ENCODE data around the gene SUCO.

Gene SUCO

GRCh38 chr1:172517545-172517944 lies 15.4 kb upstream of the SUCO start:
- no peak for DNase-seq

GRCh38 chr1:172529304-172529703 lies 3.6 kb upstream of the SUCO start:
- DNase-seq = no peak

- no peak for DNase-seq
These were observed 3.0 kb upstream of the SUCO start for GRCh38 chr1:172530000-172530399.

- DNase-seq = no peak
These were observed 1.4 kb upstream of the SUCO start for GRCh38 chr1:172531412-172532182.

- peak; percentile 99 to 100 (median 99) for DNase-seq
These were observed 709 bp upstream of the SUCO start for GRCh38 chr1:172532183-172532699.

GRCh38 chr1:172533513-172534151 lies 682 bp downstream of the SUCO start:
- DNase-seq = peak; percentile 60 to 84 (median 72)

GRCh38 chr1:172536256-172536655 lies 3.3 kb downstream of the SUCO start:
- DNase-seq = no peak

- DNase-seq = no peak
These were observed 4.4 kb downstream of the SUCO start for GRCh38 chr1:172537366-172537765.

GRCh38 chr1:172537827-172538391 lies 5.0 kb downstream of the SUCO start:
- DNase-seq = no peak

- DNase-seq = no peak
These were observed 7.7 kb downstream of the SUCO start for GRCh38 chr1:172540635-172541034.

- no peak for DNase-seq
These were observed 11.6 kb downstream of the SUCO start for GRCh38 chr1:172544481-172545104.

GRCh38 chr1:172545396-172546004 lies 12.6 kb downstream of the SUCO start:
- DNase-seq = no peak

GRCh38 chr1:172547071-172547470 lies 14.1 kb downstream of the SUCO start:
- DNase-seq = no peak

GRCh38 chr1:172549621-172550280 lies 16.8 kb downstream of the SUCO start:
- DNase-seq = peak in 1 of 3 experiments; percentile 15

GRCh38 chr1:172551279-172551678 lies 18.3 kb downstream of the SUCO start:
- no peak for DNase-seq

- DNase-seq = no peak
These were observed 22.0 kb downstream of the SUCO start for GRCh38 chr1:172554915-172555314.

- DNase-seq = no peak
These were observed 23.5 kb downstream of the SUCO start for GRCh38 chr1:172556461-172556860.

GRCh38 chr1:172557270-172557669 lies 24.3 kb downstream of the SUCO start:
- no peak for DNase-seq

GRCh38 chr1:172559572-172560210 lies 26.7 kb downstream of the SUCO start:
- DNase-seq = no peak

- DNase-seq = no peak
These were observed 28.3 kb downstream of the SUCO start for GRCh38 chr1:172561252-172561651.

GRCh38 chr1:172566196-172566997 lies 33.4 kb downstream of the SUCO start:
- DNase-seq = no peak
